Upper lobe of left lung (tissue), 6 donors: ENCODE results near the gene SMYD3. TPM values are rescaled to one million over a fixed set of nuclear protein-coding genes. Genes with fewer than 3 reads are reported as not detected.

Source experiments
- ATAC-seq, 2 donors: fragments of 200-7000 bp; cut with Tn5 transposase; one replicate each; pipeline ENCODE4 v1.9.1; 2022; ENCODE audit warnings: mild to moderate bottlenecking in 2 of 2, moderate library complexity in 2 of 2; ENCODE audit not compliant: low FRiP score in 2 of 2
- DNase-seq, 2 donors: peaks; one replicate each; pipeline ENCODE4 v3.0.0-alpha.2; 2019 to 2020
- H3K27ac ChIP-seq, 4 donors: fragments of 200-600 bp; sonication (generic); one replicate each; pipeline ENCODE4 v1.5.1; 2016 to 2019
- H3K27me3 ChIP-seq, 4 donors: fragments of 200-600 bp; sonication (generic); one replicate each; pipeline ENCODE4 v1.5.1; 2017 to 2019
- H3K36me3 ChIP-seq, 4 donors: fragments of 200-600 bp; sonication (generic); one replicate each; pipeline ENCODE4 v1.5.1; 2016 to 2019
- H3K4me1 ChIP-seq, 4 donors: fragments of 200-600 bp; sonication (generic); one replicate each; pipeline ENCODE4 v1.5.1; 2018 to 2019
- H3K4me3 ChIP-seq, 4 donors: fragments of 200-600 bp; sonication (generic); one replicate each; pipeline ENCODE4 v1.5.1; 2017 to 2019; ENCODE audit warnings: mild to moderate bottlenecking in 2 of 4, moderate library complexity in 1 of 4
- H3K9me3 ChIP-seq, 4 donors: fragments of 200-600 bp; sonication (generic); one replicate each; pipeline ENCODE4 v1.5.1; 2018 to 2019
- CTCF ChIP-seq, 6 experiments: fragments of 450-650 bp in 4 of 6; fragments of 200-600 bp in 2 of 6; sonication (generic) in 2 of 6; IDR thresholded peaks; one replicate each; pipeline ENCODE4 v1.5.1; 2016 to 2019; ENCODE audit warnings: antibody characterized with exemption in 6 of 6
- EP300 ChIP-seq, 4 donors: sonication (generic); formaldehyde crosslinking; IDR thresholded peaks; one replicate each; pipeline ENCODE4 v1.5.1; 2017; ENCODE audit warnings: antibody characterized with exemption in 4 of 4, control low read depth in 2 of 4
- POLR2A ChIP-seq, 4 donors: fragments of 450-650 bp; IDR thresholded peaks; one replicate each; pipeline ENCODE4 v1.5.1; 2016 to 2017; ENCODE audit warnings: antibody characterized with exemption in 4 of 4, mild to moderate bottlenecking in 2 of 4
- POLR2AphosphoS5 ChIP-seq, 2 donors: sonication (generic); formaldehyde crosslinking; IDR thresholded peaks; one replicate each; pipeline ENCODE4 v1.5.1; 2017; ENCODE audit warnings: antibody characterized with exemption in 2 of 2
- WGBS, 2 donors: methylation state at CpG; one replicate each; pipeline ENCODE4 v1.1.5; 2017 to 2018; 5-methylcytosine and 5-hydroxymethylcytosine counted together
- total RNA-seq, 6 donors: library from RNA; depleted of rRNA in 4 of 6; stranded (reverse); fragments of >200 nt in 4 of 6; gene quantifications; one replicate each; pipeline versions ENCODE4 v1.1.0 to v1.2.1, GENCODE V29; 2016 to 2021
- donor health status: DM: no; HTN: no; CAD: no; lungs with moderate emphysema.
- donor health status: DM: no; HTN: yes; CAD: no; lungs with severe emphysema.

The SMYD3 gene
- total RNA-seq, 6 donors from 2014 or later = 22.7 to 109 (median 34.0) TPM

- 93 to 95% methylated on average over 2 of the region's 2 CpGs for WGBS, 2 donors
- no peaks in the 10 kb centered on the region for H3K4me1 ChIP-seq
- H3K36me3 ChIP-seq = peaks cover 0 to 4% (median 0%) of the 10 kb centered on the region in 4 donors
- no peak overlapping the region for H3K4me3 ChIP-seq
- TF ChIP-seq POLR2AphosphoS5 (IDR thresholded peaks at IDR 0.05) (no peak), CTCF (IDR thresholded peaks at IDR 0.05) (no peak), EP300 (IDR thresholded peaks at IDR 0.05) (no peak), POLR2A (IDR thresholded peaks at IDR 0.05) (no peak)
- no peaks in the 10 kb centered on the region for H3K27me3 ChIP-seq
- ATAC-seq (no peak), DNase-seq (no peak)
- no peaks in the 10 kb centered on the region for H3K9me3 ChIP-seq
- H3K27ac ChIP-seq = no peak overlapping the region
Observed at GRCh38 chr1:245770156-245770555, 736.9 kb downstream of the SMYD3 start.

- no peak for ATAC-seq
Observed at GRCh38 chr1:245768596-245768995, 738.5 kb downstream of the SMYD3 start.

DNA sequence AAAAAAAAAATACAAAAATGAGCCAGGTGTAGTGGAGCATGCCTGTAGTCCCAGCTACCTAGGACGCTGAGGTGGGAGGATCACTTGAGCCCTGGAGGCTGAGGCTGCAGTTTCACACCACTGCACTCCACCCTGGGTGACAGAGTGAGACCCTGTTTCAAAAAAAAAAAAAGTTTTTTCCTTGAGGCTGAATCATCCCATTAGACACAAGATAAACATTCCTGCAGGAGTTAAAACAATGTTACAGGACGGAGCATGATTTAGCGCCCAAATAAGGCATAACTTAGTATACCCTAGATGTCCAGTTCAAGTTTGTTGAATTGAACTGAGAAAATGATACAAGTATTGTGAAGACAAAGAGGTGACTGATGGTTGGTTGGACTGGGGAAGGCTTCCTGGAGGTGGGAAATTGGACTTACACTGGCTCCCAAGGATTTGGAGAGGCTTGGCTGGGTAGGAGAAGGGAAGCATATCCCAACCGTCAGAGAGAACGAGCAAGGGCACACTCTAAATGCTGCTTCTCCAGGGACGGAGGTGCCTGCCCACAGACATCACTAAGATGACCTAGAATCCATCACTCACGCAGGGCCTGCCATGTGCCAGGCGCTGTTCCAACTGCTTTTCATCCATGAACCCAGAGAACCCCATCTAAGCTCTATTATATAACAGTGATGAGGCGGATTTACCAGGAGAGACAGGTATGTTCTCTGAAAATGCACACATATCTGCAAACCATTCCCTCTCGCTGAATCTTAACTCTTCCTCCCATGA is 741.7 kb downstream of the SMYD3 start:
- DNase-seq = no peak
- Histone ChIP-seq H3K36me3 (peaks cover 0 to 4% (median 2%) of the 10 kb centered on the region in 4 donors), H3K9me3 (no peaks in the 10 kb centered on the region), H3K4me1 (no peaks in the 10 kb centered on the region), H3K4me3 (no peak overlapping the region), H3K27me3 (no peaks in the 10 kb centered on the region), H3K27ac (no peak overlapping the region)
- TF ChIP-seq POLR2A (IDR thresholded peaks at IDR 0.05) (no peak), EP300 (IDR thresholded peaks at IDR 0.05) (no peak), POLR2AphosphoS5 (IDR thresholded peaks at IDR 0.05) (no peak), CTCF (IDR thresholded peaks at IDR 0.05) (no peak)
- 94 to 96% methylated on average over 10 of the region's 10 CpGs for WGBS, 2 donors
- ATAC-seq = no peak

More at GRCh38 chr1:245768596-245768995, 738.5 kb downstream of the SMYD3 start:
- Histone ChIP-seq H3K4me1 (no peaks in the 10 kb centered on the region), H3K36me3 (peaks cover 0 to 4% (median 1%) of the 10 kb centered on the region in 4 donors), H3K4me3 (no peak overlapping the region), H3K27me3 (no peaks in the 10 kb centered on the region), H3K9me3 (no peaks in the 10 kb centered on the region), H3K27ac (no peak overlapping the region)
- no peak for DNase-seq
- WGBS, 2 donors = 83 to 93% methylated on average over 4 of the region's 4 CpGs
- TF ChIP-seq POLR2A (IDR thresholded peaks at IDR 0.05) (no peak), EP300 (IDR thresholded peaks at IDR 0.05) (no peak), POLR2AphosphoS5 (IDR thresholded peaks at IDR 0.05) (no peak), CTCF (IDR thresholded peaks at IDR 0.05) (no peak)

DNA sequence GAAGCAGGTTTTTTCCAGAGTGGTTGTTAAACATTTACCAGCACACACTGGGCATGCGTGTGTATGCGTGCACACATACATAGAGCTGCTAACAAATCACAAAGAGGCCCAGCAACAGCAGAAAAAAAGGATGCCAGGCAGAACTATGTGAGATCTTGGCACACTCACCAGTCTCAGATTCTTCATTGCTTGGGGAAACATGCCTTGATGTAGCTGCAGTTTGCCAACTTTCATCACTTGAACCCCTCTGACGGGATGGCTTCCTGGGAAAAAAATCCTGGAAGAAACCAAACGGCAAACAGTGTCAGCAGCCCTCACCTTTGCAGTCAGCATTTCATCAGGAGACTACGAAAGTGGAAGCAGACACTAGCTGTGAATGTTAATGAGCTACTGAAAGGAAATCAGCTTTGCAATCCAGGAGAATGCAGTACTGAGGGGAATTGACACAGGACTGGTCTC is 743.2 kb downstream of the SMYD3 start:
- WGBS, 2 donors = 77 to 92% methylated on average over 5 of the region's 5 CpGs
- Histone ChIP-seq H3K27me3 (no peaks in the 10 kb centered on the region), H3K4me3 (no peak overlapping the region), H3K9me3 (no peaks in the 10 kb centered on the region), H3K27ac (no peak overlapping the region), H3K36me3 (peaks cover 0 to 4% (median 2%) of the 10 kb centered on the region in 4 donors), H3K4me1 (no peaks in the 10 kb centered on the region)
- TF ChIP-seq POLR2A (IDR thresholded peaks at IDR 0.05) = no peak
- no peak for TF ChIP-seq CTCF (IDR thresholded peaks at IDR 0.05)
- no peak for TF ChIP-seq EP300 (IDR thresholded peaks at IDR 0.05)
- TF ChIP-seq POLR2AphosphoS5 (IDR thresholded peaks at IDR 0.05) = no peak
- DNase-seq (no peak), ATAC-seq (no peak)
